Gastrocnemius medialis (tissue), 4 donors: Measurements from ENCODE around the gene ARAP3.
A peak's percentile ranks its signal among the peaks of the same experiment; 100 is the strongest.

Experiments
- POLR2A ChIP-seq, 2 donors: fragments of 450-650 bp; IDR thresholded peaks; one replicate each; pipeline ENCODE4 v1.6.1; 2017; ENCODE audit warnings: antibody characterized with exemption in 2 of 2, mild to moderate bottlenecking in 2 of 2, moderate library complexity in 2 of 2
- TF ChIP-seq, protein P1 (sequence below), 5 experiments: fragments of 450-650 bp in 3 of 5; fragments of 200-600 bp in 2 of 5; sonication (generic) in 2 of 5; IDR thresholded peaks in 4 of 5; conservative IDR thresholded peaks in 1 of 5; 1 replicate in 4 of 5; 2 replicates in 1 of 5; pipeline ENCODE4 v1.5.1; 2016 to 2019; ENCODE audit warnings: antibody characterized with exemption in 5 of 5, mild to moderate bottlenecking in 3 of 5, moderate library complexity in 3 of 5

DNA sequence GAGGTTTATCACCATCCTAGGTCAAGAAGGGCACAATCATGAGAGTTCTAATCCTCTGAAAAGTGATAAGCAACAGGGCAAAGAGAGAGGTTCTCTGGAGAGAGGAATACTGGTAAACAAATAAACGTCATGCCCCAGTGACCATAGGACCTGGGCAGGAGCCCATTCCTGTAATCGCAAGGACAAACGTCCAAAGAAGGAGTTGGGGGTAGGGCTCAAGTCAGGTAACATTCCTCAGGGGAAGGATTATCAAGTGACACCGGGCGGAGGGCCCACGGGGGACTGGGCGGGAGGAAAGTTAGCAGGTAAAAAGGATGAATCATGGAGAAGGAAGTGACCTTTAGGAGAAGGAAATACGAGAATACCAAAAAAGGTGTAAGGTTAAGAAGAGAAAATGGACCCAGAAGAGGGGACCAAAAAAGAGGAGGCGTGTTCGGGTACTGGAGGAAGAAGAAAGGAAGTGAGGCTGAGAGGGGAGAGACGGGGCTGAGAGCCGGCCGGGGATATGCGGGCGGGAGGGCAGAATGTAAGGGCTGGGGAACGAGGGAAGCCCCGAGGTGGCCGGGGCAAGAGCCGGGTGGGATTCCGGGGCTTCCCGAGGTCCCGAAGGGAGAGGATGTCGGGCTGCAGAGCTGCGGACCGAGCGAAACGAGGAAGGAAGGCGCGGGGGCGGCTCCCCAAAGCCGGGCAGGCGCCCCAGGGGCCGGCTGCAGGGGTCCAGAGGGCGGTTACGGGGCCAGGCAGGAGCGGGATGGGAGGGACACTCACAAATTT lies 63.8 kb downstream of the ARAP3 start:
- TF ChIP-seq, protein P1, sequence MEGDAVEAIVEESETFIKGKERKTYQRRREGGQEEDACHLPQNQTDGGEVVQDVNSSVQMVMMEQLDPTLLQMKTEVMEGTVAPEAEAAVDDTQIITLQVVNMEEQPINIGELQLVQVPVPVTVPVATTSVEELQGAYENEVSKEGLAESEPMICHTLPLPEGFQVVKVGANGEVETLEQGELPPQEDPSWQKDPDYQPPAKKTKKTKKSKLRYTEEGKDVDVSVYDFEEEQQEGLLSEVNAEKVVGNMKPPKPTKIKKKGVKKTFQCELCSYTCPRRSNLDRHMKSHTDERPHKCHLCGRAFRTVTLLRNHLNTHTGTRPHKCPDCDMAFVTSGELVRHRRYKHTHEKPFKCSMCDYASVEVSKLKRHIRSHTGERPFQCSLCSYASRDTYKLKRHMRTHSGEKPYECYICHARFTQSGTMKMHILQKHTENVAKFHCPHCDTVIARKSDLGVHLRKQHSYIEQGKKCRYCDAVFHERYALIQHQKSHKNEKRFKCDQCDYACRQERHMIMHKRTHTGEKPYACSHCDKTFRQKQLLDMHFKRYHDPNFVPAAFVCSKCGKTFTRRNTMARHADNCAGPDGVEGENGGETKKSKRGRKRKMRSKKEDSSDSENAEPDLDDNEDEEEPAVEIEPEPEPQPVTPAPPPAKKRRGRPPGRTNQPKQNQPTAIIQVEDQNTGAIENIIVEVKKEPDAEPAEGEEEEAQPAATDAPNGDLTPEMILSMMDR (IDR thresholded peaks at IDR 0.05 in 4 of 5, conservative IDR thresholded peaks at IDR 0.05 in 1 of 5) = no peak
- TF ChIP-seq POLR2A (IDR thresholded peaks at IDR 0.05) = peak in 1 of 2 donors; percentile 80
